Karpas-422 (cell line): ENCODE results near the gene THSD7B. TPM values are rescaled to one million over a fixed set of nuclear protein-coding genes. Genes with fewer than 3 reads are reported as not detected.
"Not testable (repeated sequence)": the region's sequence is repeated elsewhere in the genome, so short reads cannot be mapped to it uniquely, and the experiment has no call there.

Experiments used
- DNase-seq: peaks from one replicate; pipeline ENCODE4 v3.0.0-alpha.2; 2015
- H2AFZ ChIP-seq: fragments of 200-600 bp; sonication (generic); 2 replicates; pipeline ENCODE4 v1.6.1; 2014; ENCODE audit warnings: antibody characterized with exemption, low read length, mixed read lengths
- H3K27ac ChIP-seq: fragments of 200-600 bp; sonication (generic); 2 replicates; pipeline ENCODE4 v1.5.1; 2014; ENCODE audit warnings: mild to moderate bottlenecking, low read length, moderate library complexity
- H3K27me3 ChIP-seq: fragments of 200-600 bp; sonication (generic); 2 replicates; pipeline ENCODE4 v1.6.1; 2014; ENCODE audit warnings: low read length, mixed read lengths
- H3K36me3 ChIP-seq: fragments of 200-600 bp; sonication (generic); 2 replicates; pipeline ENCODE4 v1.6.1; 2014; ENCODE audit warnings: low read length, mixed read lengths; ENCODE audit not compliant: insufficient read depth
- H3K4me1 ChIP-seq: fragments of 200-600 bp; sonication (generic); 2 replicates; pipeline ENCODE4 v1.6.1; 2014; ENCODE audit warnings: mild to moderate bottlenecking, low read length, mixed read lengths
- H3K4me2 ChIP-seq: fragments of 200-600 bp; sonication (generic); 2 replicates; pipeline ENCODE4 v1.6.1; 2014; ENCODE audit warnings: low read length, low read depth, mild to moderate bottlenecking; ENCODE audit not compliant: poor library complexity, severe bottlenecking
- H3K4me3 ChIP-seq: fragments of 200-600 bp; sonication (generic); 2 replicates; pipeline ENCODE4 v1.5.1; 2014; ENCODE audit warnings: mild to moderate bottlenecking, antibody characterized with exemption, low read length, mixed read lengths
- H3K79me2 ChIP-seq: fragments of 200-600 bp; sonication (generic); 2 replicates; pipeline ENCODE4 v1.6.1; 2014; ENCODE audit warnings: mild to moderate bottlenecking, low read length, mixed read lengths
- H3K9ac ChIP-seq: fragments of 200-600 bp; sonication (generic); 2 replicates; pipeline ENCODE4 v1.6.0; 2014; ENCODE audit warnings: low read length
- H3K9me2 ChIP-seq: fragments of 200-600 bp; sonication (generic), shearing (Covaris generic); replicated peaks from 2 replicates; pipeline ENCODE4 v1.6.0; 2014; ENCODE audit warnings: mild to moderate bottlenecking, low read length, moderate library complexity; ENCODE audit not compliant: insufficient read depth
- H3K9me3 ChIP-seq: fragments of 300-700, 200-600 bp; sonication (generic); 2 replicates; pipeline ENCODE4 v1.6.1; 2014; ENCODE audit warnings: low read length, mixed read lengths
- H4K20me1 ChIP-seq: fragments of 200-600 bp; sonication (generic); 2 replicates; pipeline ENCODE4 v1.6.1; 2014; ENCODE audit warnings: mild to moderate bottlenecking, antibody characterized with exemption, low read length, low read depth; ENCODE audit not compliant: insufficient read depth
- total RNA-seq: library from RNA; depleted of rRNA; stranded (reverse); fragments of >200 nt; shearing (Covaris generic); gene quantifications from 2 replicates; pipeline ENCODE4 v1.2.3, GENCODE V29; 2014; ENCODE audit warnings: low replicate concordance

THSD7B gene
- total RNA-seq, 1 experiment from 2014 or later = not detected

DNA sequence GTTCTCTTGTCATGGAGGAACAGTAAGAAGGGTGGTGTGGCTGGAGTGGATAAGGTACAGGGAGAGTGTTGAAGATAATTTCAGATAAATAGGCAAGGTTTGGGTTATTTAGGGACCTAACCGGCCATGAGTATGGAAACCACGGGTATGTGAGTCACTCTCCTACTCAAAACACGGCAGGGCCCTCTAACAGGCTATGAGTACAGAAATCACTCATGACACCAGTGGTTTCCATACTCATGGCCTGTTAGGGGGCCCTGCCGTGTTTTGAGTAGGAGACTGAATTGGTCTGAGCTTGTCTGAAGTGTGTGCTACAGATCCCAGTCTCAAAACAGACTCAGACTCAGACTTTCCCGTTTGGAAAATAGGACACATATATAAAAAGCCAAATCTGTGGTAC, 770.6 kb downstream of the THSD7B start:
- H2AFZ ChIP-seq = no peak overlapping the region
- H3K27me3 ChIP-seq = no peaks in the 10 kb centered on the region
- no peaks in the 10 kb centered on the region for H3K36me3 ChIP-seq
- no peak for DNase-seq
- H3K27ac ChIP-seq = no peak overlapping the region
- no peak overlapping the region for H3K9ac ChIP-seq
- no peak overlapping the region for H3K4me2 ChIP-seq
- H3K9me2 ChIP-seq = no peaks in the 10 kb centered on the region
- no peak overlapping the region for H3K4me3 ChIP-seq
- no peaks in the 10 kb centered on the region for H4K20me1 ChIP-seq
- no peaks in the 10 kb centered on the region for H3K4me1 ChIP-seq
- no peaks in the 10 kb centered on the region for H3K79me2 ChIP-seq
- no peaks in the 10 kb centered on the region; the same call in 1 of the 2 replicates for H3K9me3 ChIP-seq

DNA sequence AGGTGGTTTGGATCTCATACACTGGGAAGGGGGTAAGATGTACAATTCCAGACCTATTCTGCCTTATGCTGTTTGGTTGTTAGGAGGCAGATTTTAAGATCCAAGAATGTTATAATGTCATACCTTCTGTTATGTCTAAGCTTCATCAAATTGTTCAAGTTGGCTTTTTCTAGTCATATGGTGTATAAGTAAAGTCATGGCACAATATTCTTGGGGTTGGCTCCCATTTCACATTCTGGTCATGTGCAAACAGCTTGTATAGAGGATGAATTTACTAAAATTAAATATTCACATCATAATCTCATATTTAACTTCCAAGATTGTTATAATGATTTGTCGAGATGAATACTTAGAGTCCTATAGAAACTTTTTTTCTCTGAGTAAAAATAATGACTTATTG, 774.0 kb downstream of the THSD7B start:
- H3K27me3 ChIP-seq = no peaks in the 10 kb centered on the region
- no peak overlapping the region for H3K27ac ChIP-seq
- H3K9me2 ChIP-seq = no peaks in the 10 kb centered on the region
- H4K20me1 ChIP-seq = no peaks in the 10 kb centered on the region
- H3K36me3 ChIP-seq = no peaks in the 10 kb centered on the region
- no peak overlapping the region for H3K9ac ChIP-seq
- no peak overlapping the region for H3K4me3 ChIP-seq
- H3K79me2 ChIP-seq = no peaks in the 10 kb centered on the region
- H3K9me3 ChIP-seq = no peaks in the 10 kb centered on the region; the same call in 1 of the 2 replicates
- no peak for DNase-seq
- H3K4me2 ChIP-seq = no peak overlapping the region
- H3K4me1 ChIP-seq = no peaks in the 10 kb centered on the region
- H2AFZ ChIP-seq = no peak overlapping the region

DNA sequence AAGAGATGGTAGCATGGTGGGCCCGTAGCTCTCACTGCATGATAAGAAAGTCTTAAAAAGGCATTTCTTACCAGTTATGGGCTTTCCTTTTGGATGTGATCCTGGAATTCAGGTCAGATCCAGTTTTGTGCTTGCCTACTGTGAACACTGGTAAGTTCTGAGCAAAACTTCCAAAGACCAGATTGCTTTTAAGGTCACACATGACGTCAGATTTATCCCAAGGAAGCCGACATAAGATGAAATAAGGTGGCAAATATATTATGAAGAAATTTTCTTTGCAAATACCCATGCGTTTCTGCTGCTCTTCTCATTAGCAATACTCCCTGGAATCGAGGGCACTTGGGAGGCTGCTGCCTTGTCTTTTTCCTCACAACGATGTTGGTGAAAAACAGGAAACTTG, 782.5 kb downstream of the THSD7B start:
- H3K9me3 ChIP-seq = no peaks in the 10 kb centered on the region
- H2AFZ ChIP-seq = no peak overlapping the region
- H3K4me1 ChIP-seq = no peaks in the 10 kb centered on the region
- no peak overlapping the region for H3K27ac ChIP-seq
- H3K27me3 ChIP-seq = no peaks in the 10 kb centered on the region
- H3K79me2 ChIP-seq = no peaks in the 10 kb centered on the region
- no peak overlapping the region for H3K9ac ChIP-seq
- H3K4me2 ChIP-seq = no peak overlapping the region
- H3K36me3 ChIP-seq = no peaks in the 10 kb centered on the region
- H3K9me2 ChIP-seq = 0 out of 2 replicates have a peak, but pooled peaks cover 2% of the 10 kb centered on the region
- no peaks in the 10 kb centered on the region for H4K20me1 ChIP-seq
- DNase-seq = no peak
- H3K4me3 ChIP-seq = no peak overlapping the region

DNA sequence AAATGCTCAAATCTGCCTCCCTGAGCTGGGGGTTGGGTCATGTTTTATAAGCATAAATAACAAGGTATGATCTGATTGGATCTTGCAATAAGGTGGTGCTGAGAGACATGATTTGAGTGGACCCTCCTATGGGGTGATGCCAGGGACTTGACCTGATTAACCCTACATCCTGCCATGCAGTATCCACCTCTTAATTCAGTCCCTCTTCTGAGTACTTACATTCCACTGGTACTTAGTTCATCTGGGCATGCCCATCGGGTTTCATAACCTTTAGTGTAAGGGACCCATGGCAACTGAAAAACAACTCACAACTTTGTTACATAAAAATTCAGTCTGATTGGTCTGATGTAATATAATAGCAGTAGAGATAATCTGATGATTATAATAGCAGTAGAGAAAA, 801.0 kb downstream of the THSD7B start:
- Histone ChIP-seq H3K27me3 (no peaks in the 10 kb centered on the region), H3K9me2 (no peaks in the 10 kb centered on the region), H3K27ac (no peak overlapping the region), H3K4me1 (no peaks in the 10 kb centered on the region), H2AFZ (no peak overlapping the region), H4K20me1 (no peaks in the 10 kb centered on the region), H3K79me2 (no peaks in the 10 kb centered on the region), H3K4me2 (no peak overlapping the region), H3K9ac (no peak overlapping the region), H3K9me3 (no peaks in the 10 kb centered on the region), H3K36me3 (no peaks in the 10 kb centered on the region), H3K4me3 (no peak overlapping the region)
- DNase-seq = no peak

DNA sequence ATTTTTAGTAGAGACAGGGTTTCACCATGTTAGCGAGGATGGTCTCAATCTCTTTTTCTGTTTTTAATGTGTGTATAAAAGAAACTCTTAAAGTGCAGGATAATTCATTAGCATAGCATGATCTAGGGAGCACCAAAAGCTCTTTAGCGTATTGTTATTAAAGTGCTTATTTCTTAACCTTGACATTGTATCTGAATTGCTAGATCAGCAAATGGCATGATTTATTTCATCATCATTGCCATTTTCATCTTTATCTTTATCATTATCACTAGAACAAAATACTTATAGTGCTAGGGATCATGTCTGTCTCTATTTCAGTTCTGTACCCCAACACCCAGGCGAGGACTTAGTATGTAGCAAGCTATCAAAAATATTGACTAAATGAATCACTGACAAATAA, 805.1 kb downstream of the THSD7B start:
- Histone ChIP-seq H4K20me1 (no peaks in the 10 kb centered on the region), H3K27me3 (no peaks in the 10 kb centered on the region), H3K9ac (no peak overlapping the region), H3K36me3 (no peaks in the 10 kb centered on the region), H3K9me2 (no peaks in the 10 kb centered on the region), H3K4me2 (no peak overlapping the region), H2AFZ (no peak overlapping the region), H3K79me2 (no peaks in the 10 kb centered on the region), H3K27ac (no peak overlapping the region), H3K4me1 (no peaks in the 10 kb centered on the region), H3K4me3 (no peak overlapping the region), H3K9me3 (no peaks in the 10 kb centered on the region)
- no peak for DNase-seq

DNA sequence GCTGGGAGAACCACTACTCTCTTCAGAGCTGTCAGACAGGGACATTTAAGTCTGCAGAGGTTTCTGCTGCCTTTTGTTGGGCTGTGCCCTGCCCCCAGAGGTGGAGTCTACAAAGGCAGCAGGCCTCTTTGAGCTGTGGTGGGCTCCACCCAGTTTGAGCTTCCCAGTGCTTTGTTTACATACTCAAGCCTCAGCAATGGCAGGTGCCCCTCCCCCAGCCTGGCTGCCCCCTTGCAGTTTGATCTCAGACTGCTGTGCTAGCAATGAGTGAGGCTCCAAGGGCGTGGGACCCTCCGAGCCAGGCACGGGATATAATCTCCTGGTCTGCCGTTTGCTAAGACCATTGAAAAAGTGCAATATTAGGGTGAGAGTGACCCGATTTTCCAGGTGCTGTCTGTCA, 822.5 kb downstream of the THSD7B start:
- not testable (repeated sequence) for H3K79me2 ChIP-seq, H3K27ac ChIP-seq, H3K9me2 ChIP-seq, H3K4me3 ChIP-seq, H3K9ac ChIP-seq, H3K4me2 ChIP-seq, DNase-seq, H3K9me3 ChIP-seq, H3K27me3 ChIP-seq, H3K36me3 ChIP-seq, H3K4me1 ChIP-seq, H4K20me1 ChIP-seq, H2AFZ ChIP-seq

DNA sequence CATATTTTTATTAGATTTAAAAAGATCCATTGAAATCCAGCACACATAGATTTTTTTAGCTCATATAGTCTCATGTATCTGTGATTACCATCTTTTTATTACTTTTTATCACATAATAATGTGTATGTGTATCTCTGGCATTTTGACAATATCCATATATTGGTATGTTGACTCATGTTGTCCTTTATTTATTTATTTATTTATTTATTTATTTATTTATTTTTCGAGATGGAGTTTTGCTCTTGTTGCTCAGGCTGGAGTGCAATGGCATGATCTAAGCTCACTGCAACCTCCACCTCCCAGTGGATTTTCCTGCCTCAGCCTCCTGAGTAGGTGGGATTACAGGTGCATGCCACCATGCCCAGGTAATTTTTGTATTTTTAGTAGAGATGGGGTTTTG, 823.2 kb downstream of the THSD7B start:
- H2AFZ ChIP-seq, H3K9ac ChIP-seq, H3K79me2 ChIP-seq, H3K36me3 ChIP-seq, H3K4me1 ChIP-seq, H3K9me3 ChIP-seq, H4K20me1 ChIP-seq, H3K9me2 ChIP-seq, DNase-seq, H3K4me2 ChIP-seq, H3K4me3 ChIP-seq, H3K27ac ChIP-seq, H3K27me3 ChIP-seq: not testable (repeated sequence)

DNA sequence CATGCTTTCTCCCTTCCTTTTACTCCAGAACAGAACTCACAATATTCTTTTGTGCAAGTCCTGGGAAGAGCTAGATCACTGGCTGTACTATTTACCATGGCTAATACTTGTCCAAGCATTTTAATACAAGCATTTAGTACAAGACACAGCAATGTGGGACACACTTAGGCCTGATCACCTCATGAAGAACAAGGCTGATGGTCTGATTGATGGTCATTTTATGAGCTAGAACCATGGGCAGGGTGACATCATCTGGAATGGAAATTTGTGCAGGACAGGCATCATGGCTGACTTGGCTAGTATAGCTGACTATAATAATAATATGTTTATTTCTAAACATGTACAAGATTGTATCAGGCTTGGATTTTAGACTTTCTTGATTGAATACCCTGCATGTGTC, 824.8 kb downstream of the THSD7B start:
- H3K9me3 ChIP-seq = no peaks in the 10 kb centered on the region
- no peaks in the 10 kb centered on the region for H3K4me1 ChIP-seq
- H3K4me2 ChIP-seq = no peak overlapping the region
- H3K79me2 ChIP-seq = no peaks in the 10 kb centered on the region
- H3K27ac ChIP-seq = no peak overlapping the region
- no peak overlapping the region for H3K4me3 ChIP-seq
- H3K27me3 ChIP-seq = no peaks in the 10 kb centered on the region
- H2AFZ ChIP-seq = no peak overlapping the region
- no peaks in the 10 kb centered on the region for H3K36me3 ChIP-seq
- H4K20me1 ChIP-seq = no peaks in the 10 kb centered on the region
- DNase-seq = no peak
- no peak overlapping the region for H3K9ac ChIP-seq
- no peaks in the 10 kb centered on the region; the same call in 1 of the 2 replicates for H3K9me2 ChIP-seq

DNA sequence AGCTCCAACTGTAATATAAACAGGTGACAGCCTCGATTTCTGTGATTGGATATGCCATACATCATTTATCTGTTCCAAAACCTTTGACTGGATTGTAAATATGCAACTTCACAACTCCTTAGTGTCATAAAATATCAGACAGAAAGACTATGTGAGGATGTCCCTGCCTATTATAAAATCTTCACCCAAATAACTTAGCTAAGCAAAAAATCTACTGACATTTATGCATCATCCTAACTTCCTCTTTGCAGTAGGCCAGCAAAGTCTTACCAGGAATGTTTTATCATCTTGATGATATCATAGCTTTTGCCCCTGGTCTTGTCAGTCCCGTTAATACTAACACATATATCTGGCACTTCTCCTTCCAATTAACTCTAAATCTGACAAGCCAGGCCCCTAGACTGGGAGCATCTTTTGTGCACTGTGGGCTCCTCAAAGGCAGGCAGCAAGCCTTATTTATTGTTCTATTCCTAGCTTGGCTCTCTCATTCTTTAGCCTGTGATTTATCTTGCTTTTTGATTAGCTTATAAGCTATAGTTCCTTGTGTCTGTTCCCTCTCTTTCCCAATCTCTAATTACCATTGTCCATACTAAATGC, 842.5 kb downstream of the THSD7B start:
- Histone ChIP-seq H3K9me3 (no peaks in the 10 kb centered on the region), H3K9me2 (peaks cover 3% of the 10 kb centered on the region; the same call in 1 of the 2 replicates), H3K27ac (no peak overlapping the region), H4K20me1 (no peaks in the 10 kb centered on the region), H3K4me1 (no peaks in the 10 kb centered on the region), H3K36me3 (no peaks in the 10 kb centered on the region), H3K9ac (no peak overlapping the region), H3K79me2 (no peaks in the 10 kb centered on the region), H3K27me3 (no peaks in the 10 kb centered on the region), H3K4me2 (no peak overlapping the region), H2AFZ (no peak overlapping the region), H3K4me3 (no peak overlapping the region)
- no peak for DNase-seq
